ENCODE results near the gene PLCL2. TPM values are rescaled to one million over a fixed set of nuclear protein-coding genes. Genes with fewer than 3 reads are reported as not detected.

The PLCL2 gene
- 12.5 and 12.8 TPM in 2 replicates for total RNA-seq

- intact Hi-C loops (cut with micrococcal nuclease), result loop anchor here (1.0 to 10.0 kb wide), 7 partner anchors 42 to 583 kb away; no protein-coding TSS in a partner anchor
- peaks cover 11% of the 10 kb centered on the region for H3K27me3 Mint-ChIP-seq (ENCODE audit: low read depth)
- H3K36me3 Mint-ChIP-seq (ENCODE audit: low read depth), result no peaks in the 10 kb centered on the region
- peak within 1 kb of the TSS; percentile 97 for H3K27ac Mint-ChIP-seq
- H3K4me3 Mint-ChIP-seq (ENCODE audit: low read depth), result peak within 1 kb of the TSS; percentile 93
- H3K4me1 Mint-ChIP-seq (ENCODE audit: low read depth), result peaks cover 43% of the 10 kb centered on the region
- peak; percentile 63 for DNase-seq (ENCODE audit: low spot score)
- no peaks in the 10 kb centered on the region for H3K9me3 Mint-ChIP-seq
Observed at GRCh38 chr3:16884748-16885592, at the start of gene PLCL2. PLCL2 (plus strand) TSS chr3:16884955; CDS start chr3:16885040, 85 bp downstream.

- Mint-ChIP-seq H3K27me3 (ENCODE audit: low read depth) (peaks cover 13% of the 10 kb centered on the region), H3K36me3 (ENCODE audit: low read depth) (no peaks in the 10 kb centered on the region), H3K4me1 (ENCODE audit: low read depth) (peaks cover 33% of the 10 kb centered on the region), H3K4me3 (ENCODE audit: low read depth) (no peak overlapping the region), H3K27ac (no peak overlapping the region), H3K9me3 (no peaks in the 10 kb centered on the region)
- intact Hi-C loops (cut with micrococcal nuclease), result no loop called here
- no peak for DNase-seq (ENCODE audit: low spot score)
Observed at GRCh38 chr3:16836505-16837237, 48.1 kb upstream of the PLCL2 start.

- DNase-seq (ENCODE audit: low spot score), result no peak
- Mint-ChIP-seq H3K4me3 (ENCODE audit: low read depth) (no peak overlapping the region), H3K36me3 (ENCODE audit: low read depth) (no peaks in the 10 kb centered on the region), H3K27me3 (ENCODE audit: low read depth) (peaks cover 9% of the 10 kb centered on the region), H3K27ac (no peak overlapping the region), H3K4me1 (ENCODE audit: low read depth) (peaks cover 42% of the 10 kb centered on the region), H3K9me3 (no peaks in the 10 kb centered on the region)
- intact Hi-C loops (cut with micrococcal nuclease), result no loop called here
Observed at GRCh38 chr3:16837602-16838001, 47.2 kb upstream of the PLCL2 start.

- Mint-ChIP-seq H3K36me3 (ENCODE audit: low read depth) (no peaks in the 10 kb centered on the region), H3K9me3 (no peaks in the 10 kb centered on the region), H3K4me1 (ENCODE audit: low read depth) (peaks cover 51% of the 10 kb centered on the region), H3K27ac (no peak overlapping the region), H3K4me3 (ENCODE audit: low read depth) (no peak overlapping the region), H3K27me3 (ENCODE audit: low read depth) (peaks cover 4% of the 10 kb centered on the region)
- no peak for DNase-seq (ENCODE audit: low spot score)
- intact Hi-C loops (cut with micrococcal nuclease), result no loop called here
Observed at GRCh38 chr3:16838561-16838960, 46.2 kb upstream of the PLCL2 start.

GRCh38 chr3:16839271-16840100, 45.3 kb upstream of the PLCL2 start:
- Mint-ChIP-seq H3K27ac (no peak overlapping the region), H3K36me3 (ENCODE audit: low read depth) (no peaks in the 10 kb centered on the region), H3K27me3 (ENCODE audit: low read depth) (peaks cover 3% of the 10 kb centered on the region), H3K4me3 (ENCODE audit: low read depth) (no peak overlapping the region), H3K4me1 (ENCODE audit: low read depth) (peaks cover 57% of the 10 kb centered on the region), H3K9me3 (no peaks in the 10 kb centered on the region)
- DNase-seq (ENCODE audit: low spot score), result no peak
- intact Hi-C loops (cut with micrococcal nuclease), result loop anchor here (5.0 kb wide), 4 partner anchors 193 to 393 kb away; no protein-coding TSS in a partner anchor

- no peaks in the 10 kb centered on the region for H3K9me3 Mint-ChIP-seq
- no peak for DNase-seq (ENCODE audit: low spot score)
- H3K27me3 Mint-ChIP-seq (ENCODE audit: low read depth), result no peaks in the 10 kb centered on the region
- intact Hi-C loops (cut with micrococcal nuclease), result loop anchor here (5.0 kb wide), 4 partner anchors 192 to 392 kb away; no protein-coding TSS in a partner anchor
- no peak overlapping the region for H3K4me3 Mint-ChIP-seq (ENCODE audit: low read depth)
- no peak overlapping the region for H3K27ac Mint-ChIP-seq
- peaks cover 57% of the 10 kb centered on the region for H3K4me1 Mint-ChIP-seq (ENCODE audit: low read depth)
- no peaks in the 10 kb centered on the region for H3K36me3 Mint-ChIP-seq (ENCODE audit: low read depth)
Observed at GRCh38 chr3:16840101-16840424, 44.7 kb upstream of the PLCL2 start.

- DNase-seq (ENCODE audit: low spot score), result no peak
- H3K27me3 Mint-ChIP-seq (ENCODE audit: low read depth), result peaks cover 4% of the 10 kb centered on the region
- H3K27ac Mint-ChIP-seq, result peak overlapping the region; percentile 94
- H3K4me3 Mint-ChIP-seq (ENCODE audit: low read depth), result peak overlapping the region; percentile 46
- H3K9me3 Mint-ChIP-seq, result no peaks in the 10 kb centered on the region
- no peaks in the 10 kb centered on the region for H3K36me3 Mint-ChIP-seq (ENCODE audit: low read depth)
- H3K4me1 Mint-ChIP-seq (ENCODE audit: low read depth), result peaks cover 58% of the 10 kb centered on the region
- intact Hi-C loops (cut with micrococcal nuclease), result loop anchor here (5.0 kb wide), 4 partner anchors 191 to 391 kb away; no protein-coding TSS in a partner anchor
Observed at GRCh38 chr3:16841041-16841753, 43.6 kb upstream of the PLCL2 start.

GRCh38 chr3:16841904-16842271, 42.9 kb upstream of the PLCL2 start:
- no peak for DNase-seq (ENCODE audit: low spot score)

GRCh38 chr3:16842272-16843270, 42.2 kb upstream of the PLCL2 start:
- H3K27ac Mint-ChIP-seq, result peak overlapping the region; percentile 94
- peaks cover 60% of the 10 kb centered on the region for H3K4me1 Mint-ChIP-seq (ENCODE audit: low read depth)
- peak overlapping the region; percentile 75 for H3K4me3 Mint-ChIP-seq (ENCODE audit: low read depth)
- no peaks in the 10 kb centered on the region for H3K9me3 Mint-ChIP-seq
- intact Hi-C loops (cut with micrococcal nuclease), result loop anchor here (2.0 to 5.0 kb wide), 7 partner anchors 18 to 390 kb away; partner anchors contain the start of gene PLCL2
- H3K27me3 Mint-ChIP-seq (ENCODE audit: low read depth), result peaks cover 4% of the 10 kb centered on the region
- no peaks in the 10 kb centered on the region for H3K36me3 Mint-ChIP-seq (ENCODE audit: low read depth)
- DNase-seq (ENCODE audit: low spot score), result peak; percentile 71

More at GRCh38 chr3:16841904-16842271, 42.9 kb upstream of the PLCL2 start:
- Mint-ChIP-seq H3K27ac (peak overlapping the region; percentile 94), H3K9me3 (no peaks in the 10 kb centered on the region), H3K36me3 (ENCODE audit: low read depth) (no peaks in the 10 kb centered on the region), H3K4me1 (ENCODE audit: low read depth) (peaks cover 65% of the 10 kb centered on the region), H3K27me3 (ENCODE audit: low read depth) (peaks cover 4% of the 10 kb centered on the region), H3K4me3 (ENCODE audit: low read depth) (peak overlapping the region; percentile 46)
- intact Hi-C loops (cut with micrococcal nuclease), result loop anchor here (2.0 to 5.0 kb wide), 7 partner anchors 17 to 390 kb away; partner anchors contain the start of gene PLCL2

- Mint-ChIP-seq H3K27ac (no peak overlapping the region), H3K27me3 (ENCODE audit: low read depth) (peaks cover 4% of the 10 kb centered on the region), H3K9me3 (no peaks in the 10 kb centered on the region), H3K4me1 (ENCODE audit: low read depth) (peaks cover 56% of the 10 kb centered on the region), H3K36me3 (ENCODE audit: low read depth) (no peaks in the 10 kb centered on the region), H3K4me3 (ENCODE audit: low read depth) (no peak overlapping the region)
- intact Hi-C loops (cut with micrococcal nuclease), result loop anchor here (5.0 kb wide), 4 partner anchors 188 to 388 kb away; no protein-coding TSS in a partner anchor
- DNase-seq (ENCODE audit: low spot score), result no peak
Observed at GRCh38 chr3:16844222-16844621, 40.5 kb upstream of the PLCL2 start.

GRCh38 chr3:16844791-16845190, 40.0 kb upstream of the PLCL2 start:
- no peak for DNase-seq (ENCODE audit: low spot score)
- Mint-ChIP-seq H3K27me3 (ENCODE audit: low read depth) (peaks cover 4% of the 10 kb centered on the region), H3K36me3 (ENCODE audit: low read depth) (no peaks in the 10 kb centered on the region), H3K27ac (no peak overlapping the region), H3K4me1 (ENCODE audit: low read depth) (peaks cover 60% of the 10 kb centered on the region), H3K4me3 (ENCODE audit: low read depth) (no peak overlapping the region), H3K9me3 (no peaks in the 10 kb centered on the region)
- intact Hi-C loops (cut with micrococcal nuclease), result loop anchor here (5.0 kb wide), 4 partner anchors 188 to 388 kb away; no protein-coding TSS in a partner anchor
